Lung (tissue), 12 donors: ENCODE data around the gene ATOX1. TPM values are rescaled to one million over a fixed set of nuclear protein-coding genes. Genes with fewer than 3 reads are reported as not detected.
A peak's percentile ranks its signal among the peaks of the same experiment; 100 is the strongest.

ENCODE experiments used
- ATAC-seq: fragments of 200-7000 bp; cut with Tn5 transposase; one replicate; pipeline ENCODE4 v1.9.1; 2020; ENCODE audit warnings: moderate number of reproducible peaks; ENCODE audit not compliant: insufficient read depth, low FRiP score
- DNase-seq, 3 donors: peaks; one replicate each; pipeline ENCODE4 v3.0.0-alpha.2; 2013 to 2017
- H3K27ac ChIP-seq, 2 donors: one replicate each; pipeline ENCODE4 v1.5.1; 2013; ENCODE audit warnings: mild to moderate bottlenecking in 2 of 2, moderate library complexity in 2 of 2, control low read depth in 1 of 2, inconsistent platforms in 1 of 2, low read depth in 1 of 2, low read length in 1 of 2
- H3K27me3 ChIP-seq, 3 donors: one replicate each; pipeline ENCODE4 v1.5.1; 2013; ENCODE audit warnings: low read length in 2 of 3; ENCODE audit not compliant: control insufficient read depth in 3 of 3, insufficient read depth in 3 of 3
- H3K36me3 ChIP-seq, 4 donors: one replicate each; pipeline ENCODE4 v1.5.1; 2013; ENCODE audit warnings: low read length in 4 of 4, mild to moderate bottlenecking in 1 of 4, moderate library complexity in 1 of 4; ENCODE audit not compliant: control insufficient read depth in 4 of 4, insufficient read depth in 4 of 4
- H3K4me1 ChIP-seq, 5 donors: one replicate each; pipeline ENCODE4 v1.5.1; 2013; ENCODE audit warnings: low read length in 5 of 5, mild to moderate bottlenecking in 2 of 5, moderate library complexity in 1 of 5; ENCODE audit not compliant: control insufficient read depth in 5 of 5, insufficient read depth in 5 of 5
- H3K4me3 ChIP-seq: one replicate; pipeline ENCODE4 v1.5.1; 2013; ENCODE audit warnings: mild to moderate bottlenecking, control low read depth, moderate library complexity
- H3K9ac ChIP-seq, 2 donors: one replicate each; pipeline ENCODE4 v1.5.1; 2013; ENCODE audit warnings: low read length in 2 of 2, control low read depth in 1 of 2; ENCODE audit not compliant: insufficient read depth in 1 of 2
- H3K9me3 ChIP-seq, 4 donors: one replicate each; pipeline ENCODE4 v1.5.1; 2013; ENCODE audit warnings: low read length in 3 of 4, mild to moderate bottlenecking in 1 of 4, moderate library complexity in 1 of 4; ENCODE audit not compliant: control insufficient read depth in 4 of 4, insufficient read depth in 3 of 4
- CTCF ChIP-seq: IDR thresholded peaks from 2 replicates; pipeline ENCODE4 v1.5.1; 2012; ENCODE audit warnings: mild to moderate bottlenecking; ENCODE audit errors: control extremely low read depth, extremely low read depth
- WGBS, 2 donors: extraction: QIAGEN DNeasy Blood & Tissue Kit; methylation state at CpG; one replicate each; pipeline ENCODE4 v1.1.7; 2013; 5-methylcytosine and 5-hydroxymethylcytosine counted together
- polyA plus RNA-seq, 2 donors: library from polyadenylated mRNA; stranded (reverse); fragments of 200-250 nt; gene quantifications; one replicate each; pipeline ENCODE4 v1.2.1, GENCODE V29; 2013
- total RNA-seq, 2 donors: library from RNA; depleted of rRNA in 1 of 2; stranded (reverse); fragments of >200 nt in 1 of 2; gene quantifications; one replicate each; pipeline ENCODE4 v1.2.1, GENCODE V29; 2014 to 2021
- donor health status: control.
- donor health status: control.
- donor health status: Bipolar disorder and iron deficiency.
- donor health status: healthy.
- donor health status: DM: yes; HTN: yes; CAD: no.

Gene ATOX1
- total and polyA plus RNA-seq, 4 donors: 65.1 to 225 (median 121) TPM

- Histone ChIP-seq H3K4me3 (no peak overlapping the region), H3K27me3 (no peaks in the 10 kb centered on the region), H3K9ac (no peak overlapping the region), H3K9me3 (no peaks in the 10 kb centered on the region), H3K36me3 (peaks cover 0 to 30% (median 15%) of the 10 kb centered on the region in 4 donors), H3K27ac (no peak overlapping the region), H3K4me1 (peaks cover 7 to 16% (median 11%) of the 10 kb centered on the region in 5 donors)
- WGBS, 2 donors: 95 to 97% methylated on average over 1 of the region's 1 CpG
- DNase-seq (no peak), ATAC-seq (no peak)
- no peak for TF ChIP-seq CTCF
Observed at GRCh38 chr5:151743530-151743929, 14.9 kb downstream of the ATOX1 start.

- H3K27me3 ChIP-seq: no peaks in the 10 kb centered on the region
- H3K4me3 ChIP-seq: no peak overlapping the region
- H3K4me1 ChIP-seq: peaks cover 7 to 16% (median 11%) of the 10 kb centered on the region in 5 donors
- no peak overlapping the region for H3K9ac ChIP-seq
- DNase-seq: peak; percentile 41 to 67 (median 53)
- H3K27ac ChIP-seq: no peak overlapping the region
- 77 to 81% methylated on average over 7 of the region's 7 CpGs for WGBS, 2 donors
- peak; percentile 36 for TF ChIP-seq CTCF
- peaks cover 0 to 28% (median 15%) of the 10 kb centered on the region in 4 donors for H3K36me3 ChIP-seq
- no peak for ATAC-seq
- H3K9me3 ChIP-seq: no peaks in the 10 kb centered on the region
Observed at GRCh38 chr5:151742870-151743294, 15.5 kb downstream of the ATOX1 start.

- Histone ChIP-seq H3K27me3 (no peaks in the 10 kb centered on the region), H3K36me3 (peaks cover 0 to 28% (median 16%) of the 10 kb centered on the region in 4 donors), H3K4me3 (no peak overlapping the region), H3K4me1 (peaks cover 7 to 16% (median 11%) of the 10 kb centered on the region in 5 donors), H3K27ac (peak overlapping the region in 1 of 2 donors; percentile 4), H3K9ac (no peak overlapping the region), H3K9me3 (no peaks in the 10 kb centered on the region)
- ATAC-seq: no peak
- WGBS, 2 donors: 93 to 95% methylated on average over 6 of the region's 6 CpGs
- no peak for TF ChIP-seq CTCF
- DNase-seq: no peak
Observed at GRCh38 chr5:151741678-151742423, 16.6 kb downstream of the ATOX1 start.
